ENCODE data around the gene RPL35.

GRCh38 chr9:124828489-124829333, 33.0 kb downstream of the RPL35 start:
- no peak for TF ChIP-seq POLR2AphosphoS5 (IDR thresholded peaks at IDR 0.05; ENCODE audit: low read depth, low read length)
- no peak for TF ChIP-seq CTCF (IDR thresholded peaks at IDR 0.05; ENCODE audit: control extremely low read depth in 1 of 3, insufficient read depth in 1 of 3, low read depth in 1 of 3, low read length in 3 of 3)
- no peak for TF ChIP-seq EP300 (IDR thresholded peaks at IDR 0.05; ENCODE audit: borderline replicate concordance in 1 of 2, low read depth in 2 of 2, low read length in 2 of 2)
- TF ChIP-seq TAF1 (IDR thresholded peaks at IDR 0.05; ENCODE audit: low read depth, low read length) = no peak
- TF ChIP-seq RFX5 (IDR thresholded peaks at IDR 0.05; ENCODE audit: borderline replicate concordance, low read depth, low read length) = no peak
- no peak for TF ChIP-seq POLR2A (IDR thresholded peaks at IDR 0.05; ENCODE audit: control extremely low read depth in 1 of 2, low read depth in 2 of 2, low read length in 2 of 2)
